Sigmoid colon (tissue), 7 donors: ENCODE data around the gene CPLX3. TPM values are rescaled to one million over a fixed set of nuclear protein-coding genes. Genes with fewer than 3 reads are reported as not detected.
A peak's percentile ranks its signal among the peaks of the same experiment; 100 is the strongest.

Experiments
- DNase-seq: peaks from one replicate; pipeline ENCODE4 v3.0.0-alpha.2; 2019
- H3K27ac ChIP-seq, 4 donors: fragments of 200-600 bp; sonication (generic); one replicate each; pipeline ENCODE4 v1.5.1; 2016 to 2019; ENCODE audit warnings: mild to moderate bottlenecking in 1 of 4
- H3K27me3 ChIP-seq, 3 donors: fragments of 200-600 bp; sonication (generic); one replicate each; pipeline ENCODE4 v1.5.1; 2019; ENCODE audit warnings: mild to moderate bottlenecking in 1 of 3
- H3K36me3 ChIP-seq, 4 donors: fragments of 200-600 bp; sonication (generic); one replicate each; pipeline ENCODE4 v1.5.1; 2016 to 2019
- H3K4me1 ChIP-seq, 4 donors: fragments of 200-600 bp; sonication (generic); one replicate each; pipeline ENCODE4 v1.5.1; 2017 to 2019
- H3K4me3 ChIP-seq, 4 donors: fragments of 200-600 bp; sonication (generic); one replicate each; pipeline ENCODE4 v1.5.1; 2017 to 2019; ENCODE audit warnings: mild to moderate bottlenecking in 2 of 4, moderate library complexity in 1 of 4
- H3K9me3 ChIP-seq, 4 donors: fragments of 200-600 bp in 3 of 4; sonication (generic) in 3 of 4; one replicate each; pipeline versions ENCODE4 v1.5.1 to v1.6.1; 2013 to 2019
- EP300 ChIP-seq, 4 donors: sonication (generic); formaldehyde crosslinking; IDR thresholded peaks; one replicate each; pipeline ENCODE4 v1.6.1; 2017; ENCODE audit warnings: antibody characterized with exemption in 4 of 4
- POLR2A ChIP-seq, 2 donors: fragments of 450-650 bp; IDR thresholded peaks; one replicate each; pipeline ENCODE4 v1.6.1; 2016; ENCODE audit warnings: antibody characterized with exemption in 2 of 2, mild to moderate bottlenecking in 2 of 2, moderate library complexity in 2 of 2
- POLR2AphosphoS5 ChIP-seq, 4 donors: sonication (generic); formaldehyde crosslinking; IDR thresholded peaks; one replicate each; pipeline ENCODE4 v1.6.1; 2017; ENCODE audit warnings: antibody characterized with exemption in 4 of 4
- whole genome bisulfite sequencing, 2 donors: extraction: QIAGEN DNeasy Blood & Tissue Kit; methylation state at CpG; one replicate each; pipeline ENCODE4 v1.1.7; 2013; 5-methylcytosine and 5-hydroxymethylcytosine counted together
- intact Hi-C: fragments of 100-400 bp; cut with DNase I; formaldehyde crosslinking; loops from one replicate; pipeline ENCODE4 v1.15.1; 2023
- polyA plus RNA-seq, 3 donors: library from polyadenylated mRNA; stranded (reverse); fragments of 200-250 nt; gene quantifications; one replicate each; pipeline ENCODE4 v1.2.3, GENCODE V29; 2013
- total RNA-seq, 4 donors: library from RNA; depleted of rRNA; stranded (reverse); fragments of >200 nt; gene quantifications; one replicate each; pipeline ENCODE4 v1.1.0, GENCODE V29; 2016
- TF ChIP-seq, protein P1 (sequence below), 4 experiments: fragments of 450-650 bp in 3 of 4; fragments of 200-600 bp in 1 of 4; IDR thresholded peaks; one replicate each; pipeline ENCODE4 v1.5.1; 2016 to 2019; ENCODE audit warnings: antibody characterized with exemption in 4 of 4, mild to moderate bottlenecking in 3 of 4, moderate library complexity in 2 of 4
- donor health status: healthy with polysubstance abuse.
- donor health status: Bipolar disorder and iron deficiency.
- donor health status: healthy.

Gene CPLX3
- total and polyA plus RNA-seq, 7 donors: 0.28 to 0.41 TPM; not detected in 5

DNA sequence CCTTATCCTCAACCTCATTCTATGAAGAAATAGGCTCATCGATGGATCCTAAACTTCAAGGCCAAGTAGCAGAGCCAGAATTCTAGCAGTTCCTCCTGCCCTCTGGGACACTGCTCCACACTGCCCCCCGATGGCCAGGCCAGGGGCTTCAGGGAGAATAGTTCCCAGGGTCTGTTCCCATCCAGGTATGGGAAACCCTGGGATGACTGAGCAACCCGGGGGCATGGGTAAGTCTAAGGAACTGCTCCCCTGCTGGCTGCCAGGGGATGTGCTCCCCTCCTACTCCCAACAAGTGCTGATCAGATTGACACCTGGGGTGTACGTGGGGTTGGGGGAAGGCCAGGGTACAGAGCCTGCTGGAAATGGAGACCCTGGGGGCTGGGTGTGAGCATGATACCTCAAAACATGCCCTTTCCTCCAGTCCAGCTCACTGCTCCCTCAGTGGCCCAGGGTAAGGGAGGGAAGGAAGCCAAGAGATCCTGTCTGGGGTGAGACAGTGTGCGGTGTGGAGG is 8.9 kb downstream of the CPLX3 start:
- H3K4me1 ChIP-seq: peaks cover 0 to 10% (median 3%) of the 10 kb centered on the region in 4 donors
- H3K27ac ChIP-seq: no peak overlapping the region
- peaks cover 0 to 36% (median 2%) of the 10 kb centered on the region in 4 donors for H3K36me3 ChIP-seq
- no peaks in the 10 kb centered on the region for H3K27me3 ChIP-seq
- intact Hi-C loops: no loop called here
- WGBS, 2 donors: 31 to 40% methylated on average over 5 of the region's 5 CpGs
- H3K4me3 ChIP-seq: no peak overlapping the region
- DNase-seq: no peak
- H3K9me3 ChIP-seq: no peaks in the 10 kb centered on the region
- no peak for TF ChIP-seq POLR2AphosphoS5 (IDR thresholded peaks at IDR 0.05)
- TF ChIP-seq POLR2A (IDR thresholded peaks at IDR 0.05): no peak
- TF ChIP-seq EP300 (IDR thresholded peaks at IDR 0.05): no peak
- TF ChIP-seq, protein P1, sequence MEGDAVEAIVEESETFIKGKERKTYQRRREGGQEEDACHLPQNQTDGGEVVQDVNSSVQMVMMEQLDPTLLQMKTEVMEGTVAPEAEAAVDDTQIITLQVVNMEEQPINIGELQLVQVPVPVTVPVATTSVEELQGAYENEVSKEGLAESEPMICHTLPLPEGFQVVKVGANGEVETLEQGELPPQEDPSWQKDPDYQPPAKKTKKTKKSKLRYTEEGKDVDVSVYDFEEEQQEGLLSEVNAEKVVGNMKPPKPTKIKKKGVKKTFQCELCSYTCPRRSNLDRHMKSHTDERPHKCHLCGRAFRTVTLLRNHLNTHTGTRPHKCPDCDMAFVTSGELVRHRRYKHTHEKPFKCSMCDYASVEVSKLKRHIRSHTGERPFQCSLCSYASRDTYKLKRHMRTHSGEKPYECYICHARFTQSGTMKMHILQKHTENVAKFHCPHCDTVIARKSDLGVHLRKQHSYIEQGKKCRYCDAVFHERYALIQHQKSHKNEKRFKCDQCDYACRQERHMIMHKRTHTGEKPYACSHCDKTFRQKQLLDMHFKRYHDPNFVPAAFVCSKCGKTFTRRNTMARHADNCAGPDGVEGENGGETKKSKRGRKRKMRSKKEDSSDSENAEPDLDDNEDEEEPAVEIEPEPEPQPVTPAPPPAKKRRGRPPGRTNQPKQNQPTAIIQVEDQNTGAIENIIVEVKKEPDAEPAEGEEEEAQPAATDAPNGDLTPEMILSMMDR (IDR thresholded peaks at IDR 0.05): peak; percentile 21 to 63 (median 60)

DNA sequence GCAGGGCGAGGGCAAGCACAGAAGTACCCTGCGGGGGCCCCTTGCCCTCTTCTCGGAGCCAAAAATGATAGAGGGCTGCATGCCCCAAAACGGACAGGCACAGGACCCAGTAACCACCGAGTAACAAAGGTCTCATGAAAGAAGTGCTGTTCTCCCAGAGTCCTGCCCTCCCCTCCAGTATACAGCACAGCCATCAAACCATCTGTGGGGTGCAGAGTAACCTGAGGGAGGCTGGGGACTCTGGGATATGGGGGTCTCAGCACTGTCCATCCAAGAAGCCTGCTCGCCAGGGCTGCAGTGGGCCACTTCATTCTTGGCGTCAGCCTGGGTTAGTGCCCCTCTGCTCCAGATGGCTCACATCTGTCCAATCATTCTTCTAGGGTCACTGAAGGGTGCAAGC is 10.4 kb downstream of the CPLX3 start:
- no peak overlapping the region for H3K27ac ChIP-seq
- H3K36me3 ChIP-seq: peaks cover 0 to 43% (median 2%) of the 10 kb centered on the region in 4 donors
- DNase-seq: no peak
- intact Hi-C loops: no loop called here
- H3K4me3 ChIP-seq: no peak overlapping the region
- TF ChIP-seq POLR2A (IDR thresholded peaks at IDR 0.05): no peak
- no peak for TF ChIP-seq POLR2AphosphoS5 (IDR thresholded peaks at IDR 0.05)
- H3K27me3 ChIP-seq: no peaks in the 10 kb centered on the region
- no peaks in the 10 kb centered on the region for H3K9me3 ChIP-seq
- peaks cover 0 to 11% (median 4%) of the 10 kb centered on the region in 4 donors for H3K4me1 ChIP-seq
- WGBS, 2 donors: 89 to 91% methylated on average over 7 of the region's 7 CpGs

DNA sequence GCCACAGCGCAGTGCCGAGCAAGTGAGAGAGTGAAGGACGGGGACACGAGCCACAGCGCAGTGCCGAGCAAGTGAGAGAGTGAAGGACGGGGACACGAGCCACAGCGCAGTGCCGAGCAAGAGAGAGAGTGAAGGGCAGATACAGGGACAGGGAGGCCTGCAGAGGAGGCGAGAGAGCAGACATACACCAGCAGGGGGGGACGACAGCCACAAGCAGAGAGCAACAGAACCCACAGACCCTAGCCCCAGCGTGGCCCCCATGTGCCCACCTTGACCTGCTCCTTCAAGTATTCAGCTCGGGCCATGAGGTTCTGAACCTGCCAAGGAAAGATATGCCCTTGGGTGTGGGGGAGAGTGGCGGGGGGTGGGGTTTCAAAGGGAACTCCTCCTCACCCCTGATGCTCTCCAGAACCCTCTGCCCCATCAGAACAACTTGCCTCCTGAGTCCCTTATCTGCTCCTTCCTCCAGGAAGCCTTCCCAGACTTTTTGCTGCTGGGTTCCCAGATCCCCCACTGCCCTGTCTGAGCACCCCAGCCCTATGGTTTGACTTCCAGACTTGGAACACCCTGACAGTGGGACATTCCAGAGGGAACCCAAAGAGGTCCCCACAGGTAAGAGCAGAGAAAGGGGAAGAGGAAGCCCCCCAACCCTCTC is 11.2 kb downstream of the CPLX3 start:
- no peak for TF ChIP-seq EP300 (IDR thresholded peaks at IDR 0.05)
- TF ChIP-seq, protein P1 (IDR thresholded peaks at IDR 0.05): no peak
- no peak for TF ChIP-seq POLR2A (IDR thresholded peaks at IDR 0.05)
- no peak for TF ChIP-seq POLR2AphosphoS5 (IDR thresholded peaks at IDR 0.05)
- no peak for DNase-seq
- no peak overlapping the region for H3K27ac ChIP-seq
- H3K4me1 ChIP-seq: peaks cover 0 to 18% (median 11%) of the 10 kb centered on the region in 4 donors
- no peak overlapping the region for H3K4me3 ChIP-seq
- intact Hi-C loops: no loop called here
- no peaks in the 10 kb centered on the region for H3K9me3 ChIP-seq
- WGBS, 2 donors: 85 to 93% methylated on average over 15 of the region's 15 CpGs
- no peaks in the 10 kb centered on the region for H3K27me3 ChIP-seq
- H3K36me3 ChIP-seq: peaks cover 0 to 43% (median 2%) of the 10 kb centered on the region in 4 donors

DNA sequence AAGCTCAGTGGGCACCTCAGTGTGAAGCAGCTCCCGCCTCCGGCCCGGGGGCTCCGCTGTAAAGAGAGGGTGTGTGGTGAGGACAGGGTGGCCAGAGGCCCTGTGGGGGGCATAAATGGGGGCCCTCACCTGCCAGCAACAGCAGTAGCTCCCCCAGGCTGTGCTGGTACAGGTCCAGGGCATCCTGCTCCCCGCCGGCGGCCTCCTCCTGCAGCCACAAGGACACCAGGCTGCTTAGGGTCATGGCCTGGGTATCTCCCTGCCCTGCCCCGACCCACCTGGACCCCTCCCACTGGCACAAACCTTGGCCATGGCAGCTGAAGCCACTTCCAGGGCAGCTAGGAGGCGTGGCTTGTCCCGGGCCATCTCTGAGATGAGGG is 11.7 kb downstream of the CPLX3 start:
- WGBS, 2 donors: 88 to 92% methylated on average over 10 of the region's 10 CpGs
- Histone ChIP-seq H3K4me3 (no peak overlapping the region), H3K27ac (no peak overlapping the region), H3K9me3 (no peaks in the 10 kb centered on the region), H3K4me1 (peaks cover 0 to 18% (median 12%) of the 10 kb centered on the region in 4 donors), H3K36me3 (peaks cover 0 to 43% (median 2%) of the 10 kb centered on the region in 4 donors), H3K27me3 (no peaks in the 10 kb centered on the region)
- DNase-seq: no peak
- intact Hi-C loops: no loop called here
- TF ChIP-seq, protein P1 (IDR thresholded peaks at IDR 0.05): no peak
- TF ChIP-seq EP300 (IDR thresholded peaks at IDR 0.05) (no peak), POLR2AphosphoS5 (IDR thresholded peaks at IDR 0.05) (no peak), POLR2A (IDR thresholded peaks at IDR 0.05) (no peak)

DNA sequence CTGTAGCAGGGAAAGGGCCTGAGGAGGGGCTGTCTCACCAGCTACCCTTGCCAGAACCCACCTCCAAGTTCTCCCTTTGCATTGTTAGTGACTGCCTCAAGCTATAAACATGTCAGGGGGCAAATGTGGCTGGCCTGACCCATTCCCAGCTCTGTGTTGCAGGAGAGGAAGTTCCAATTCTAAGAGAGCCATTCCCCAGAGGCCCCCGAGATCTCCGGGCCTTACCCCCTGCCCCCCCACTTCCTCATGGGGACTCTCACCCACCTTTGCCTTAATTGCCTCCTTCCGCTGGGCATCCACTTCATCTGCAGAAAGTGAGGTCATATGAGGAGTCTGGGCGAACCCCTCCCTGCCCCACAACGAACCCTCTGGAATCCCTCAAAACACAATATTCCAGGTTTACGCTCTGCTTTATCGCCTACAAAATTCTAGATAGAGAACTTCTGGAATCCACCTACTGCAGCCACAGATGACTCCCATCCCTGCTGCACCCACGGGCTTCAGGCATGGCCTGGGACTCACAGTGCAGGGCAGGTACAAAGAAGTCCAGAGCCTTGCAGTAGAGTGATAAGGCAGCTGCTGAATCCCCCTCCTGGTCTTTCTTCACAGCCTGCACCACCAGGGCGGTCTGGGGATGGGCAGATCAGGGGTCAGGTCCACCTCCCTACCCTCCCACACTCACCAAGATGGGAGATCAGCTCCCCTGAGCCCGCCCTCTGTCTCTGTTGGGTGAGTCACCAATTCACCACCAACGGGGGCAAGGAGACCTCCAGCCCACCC is 12.5 kb downstream of the CPLX3 start:
- 91 to 92% methylated on average over 11 of the region's 11 CpGs for WGBS, 2 donors

More for the DNA sequence above, 12.5 kb downstream of the CPLX3 start:
- Histone ChIP-seq H3K9me3 (no peaks in the 10 kb centered on the region), H3K27ac (no peak overlapping the region), H3K4me1 (peaks cover 0 to 25% (median 19%) of the 10 kb centered on the region in 4 donors), H3K27me3 (no peaks in the 10 kb centered on the region), H3K4me3 (no peak overlapping the region), H3K36me3 (peaks cover 0 to 43% (median 2%) of the 10 kb centered on the region in 4 donors)
- TF ChIP-seq EP300 (IDR thresholded peaks at IDR 0.05) (no peak), POLR2A (IDR thresholded peaks at IDR 0.05) (no peak)
- no peak for DNase-seq
- intact Hi-C loops: no loop called here
